SH-SY5Y (cell line): ENCODE data around the gene FGF11.

Experiments
- GATA2 ChIP-seq: IDR thresholded peaks from 2 replicates; pipeline ENCODE4 v1.6.1; 2011; ENCODE audit warnings: mild to moderate bottlenecking, low read depth, low read length
- GATA3 ChIP-seq: IDR thresholded peaks from 2 replicates; pipeline ENCODE4 v1.6.1; 2011; ENCODE audit warnings: low read depth, mild to moderate bottlenecking, low read length, moderate library complexity

DNA sequence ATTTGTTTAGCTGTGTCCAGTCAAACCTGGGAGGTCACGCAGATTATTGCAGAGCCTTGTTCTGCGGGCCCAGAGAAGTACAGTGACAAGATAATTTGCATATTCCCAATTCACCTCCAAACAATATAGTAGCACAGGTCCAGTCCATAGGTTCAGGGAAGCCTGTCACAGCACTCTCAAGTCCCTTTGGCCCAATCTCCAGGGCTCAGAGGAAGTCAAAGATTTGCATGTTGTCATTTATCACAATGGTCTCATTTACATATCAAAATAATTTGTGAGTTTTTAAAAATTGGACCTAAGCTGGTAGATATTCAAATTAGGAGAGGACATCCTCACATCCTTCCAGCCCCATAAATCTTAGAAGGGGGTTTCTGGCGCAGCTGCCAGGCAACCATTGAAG lies 28.2 kb downstream of the FGF11 start:
- TF ChIP-seq GATA3 (no peak), GATA2 (no peak)
